ACC112 (cell line): ENCODE results near the gene CA12.
"Not testable (repeated sequence)": the region's sequence is repeated elsewhere in the genome, so short reads cannot be mapped to it uniquely, and the experiment has no call there.

Experiments used
- H2AFZ ChIP-seq: fragments of 200-600 bp; sonication (generic); one replicate; pipeline ENCODE4 v1.6.0; 2017; ENCODE audit warnings: antibody characterized with exemption, low read length; ENCODE audit not compliant: unreplicated experiment
- H3K27ac ChIP-seq: fragments of 200-600 bp; sonication (generic); 2 replicates; pipeline ENCODE4 v1.5.1; 2014; ENCODE audit warnings: low read depth, mild to moderate bottlenecking, antibody characterized with exemption, low read length, moderate library complexity
- H3K27me3 ChIP-seq: fragments of 200-600 bp; sonication (generic); 2 replicates; pipeline ENCODE4 v1.6.1; 2014; ENCODE audit warnings: mild to moderate bottlenecking, antibody characterized with exemption, low read length, moderate library complexity, mixed read lengths; ENCODE audit not compliant: insufficient read depth
- H3K36me3 ChIP-seq: fragments of 200-600 bp; sonication (generic); 2 replicates; pipeline ENCODE4 v1.6.1; 2016; ENCODE audit warnings: mild to moderate bottlenecking, antibody characterized with exemption, low read length, moderate library complexity, mixed read lengths; ENCODE audit not compliant: insufficient read depth
- H3K4me1 ChIP-seq: fragments of 200-600 bp; sonication (generic); one replicate; pipeline ENCODE4 v1.6.1; 2016; ENCODE audit warnings: low read length, mixed read lengths; ENCODE audit not compliant: insufficient read depth, unreplicated experiment, control insufficient read depth
- H3K4me3 ChIP-seq: fragments of 200-600 bp; sonication (generic); 2 replicates; pipeline ENCODE4 v1.5.1; 2014; ENCODE audit warnings: mild to moderate bottlenecking, low read depth, low read length
- H3K79me2 ChIP-seq: fragments of 200-600 bp; sonication (generic); one replicate; pipeline ENCODE4 v1.6.0; 2016; ENCODE audit warnings: low read length; ENCODE audit not compliant: control insufficient read depth, unreplicated experiment, insufficient read depth

The CA12 gene

DNA sequence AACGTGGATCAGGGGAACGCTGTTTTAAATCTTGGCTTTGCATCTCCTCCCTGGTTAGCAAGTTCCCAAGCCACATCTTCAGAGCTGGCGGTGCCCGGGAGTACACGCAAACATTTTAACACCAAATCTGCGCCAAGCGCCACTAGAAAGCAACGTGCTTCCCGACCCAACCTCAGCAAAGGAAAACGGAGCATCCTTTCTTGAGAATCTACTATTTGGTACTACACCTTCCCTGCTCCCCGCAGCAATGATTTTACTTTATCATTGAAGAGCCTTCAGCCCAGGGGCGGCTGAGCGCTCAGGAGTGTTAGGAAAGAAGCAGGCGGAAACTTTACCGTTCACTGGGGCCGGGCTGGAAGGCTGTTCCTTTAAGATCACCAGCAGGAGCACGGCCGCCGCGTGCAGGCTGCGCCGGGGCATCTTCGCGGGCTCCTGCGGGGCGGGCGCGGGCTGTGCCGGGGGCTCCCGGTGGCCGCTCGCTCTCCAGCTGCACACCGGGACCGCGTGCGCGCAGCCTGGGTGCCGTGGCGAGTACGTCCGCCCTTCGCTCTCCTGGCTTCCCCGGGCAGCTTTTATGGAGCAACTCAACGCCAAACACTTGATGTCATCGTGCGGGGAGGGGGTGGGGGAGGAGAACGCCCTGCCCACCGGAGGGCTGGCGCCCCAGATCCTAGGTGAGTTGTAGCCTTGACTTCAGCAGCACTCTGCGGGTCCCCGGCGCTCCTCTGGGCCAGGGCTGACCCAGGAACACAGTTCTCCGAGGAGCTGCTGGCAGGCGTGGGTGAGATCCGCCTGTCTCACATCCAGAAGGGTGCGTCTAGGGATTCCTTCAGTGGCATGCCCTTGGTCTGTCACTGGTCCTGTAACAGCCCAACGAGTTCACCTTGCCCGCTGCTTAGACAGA, at the start of gene CA12:
TSS of gene CA12 (minus strand) at position 546 of the 904 bp plus-strand sequence. CDS start at position 420, 126 bp downstream.
- peaks cover 41% of the 10 kb centered on the region for H3K4me1 ChIP-seq
- H3K36me3 ChIP-seq = no peaks in the 10 kb centered on the region
- H3K27ac ChIP-seq = peak within 1 kb of the TSS; percentile 63
- H3K27me3 ChIP-seq = no peaks in the 10 kb centered on the region
- H3K4me3 ChIP-seq = peak within 1 kb of the TSS; percentile 98
- H3K79me2 ChIP-seq = peaks cover 54% of the 10 kb centered on the region
- H2AFZ ChIP-seq = peak within 1 kb of the TSS; percentile 85

DNA sequence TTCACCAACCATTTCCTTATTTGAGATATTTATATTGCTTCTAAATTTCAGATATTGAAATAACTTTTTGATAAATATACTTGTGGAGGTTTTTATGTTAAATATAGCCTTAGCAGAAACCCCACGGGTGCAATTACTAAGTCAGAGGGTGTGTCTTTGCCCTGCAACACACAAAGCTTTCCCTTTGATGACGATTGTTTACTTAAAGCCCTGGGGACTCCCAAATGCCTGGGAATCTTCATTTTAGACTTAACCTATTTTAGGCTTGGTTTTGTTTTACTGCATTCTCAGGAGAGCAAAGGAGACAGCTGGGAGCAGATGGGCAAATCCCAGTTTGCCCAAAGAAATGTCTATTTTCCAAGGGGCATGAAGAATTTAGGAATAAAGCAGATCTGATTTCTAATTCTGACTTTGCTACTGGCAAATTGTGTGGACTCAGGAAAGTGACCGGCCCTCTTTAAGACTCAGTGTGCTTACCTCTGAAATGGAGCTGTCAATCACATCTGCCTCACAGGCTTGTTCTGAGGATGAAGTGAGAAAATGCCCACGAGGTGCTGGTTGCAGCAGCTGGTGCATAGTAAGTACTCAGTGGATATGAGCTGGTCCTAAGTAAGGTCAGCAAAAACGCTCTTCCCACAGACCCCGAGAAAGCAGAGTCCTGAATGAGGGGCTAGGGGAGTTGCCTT, 49.3 kb upstream of the CA12 start:
- Histone ChIP-seq H2AFZ (no peak overlapping the region), H3K36me3 (no peaks in the 10 kb centered on the region), H3K27me3 (no peaks in the 10 kb centered on the region), H3K27ac (no peak overlapping the region), H3K79me2 (no peaks in the 10 kb centered on the region), H3K4me3 (no peak overlapping the region), H3K4me1 (peaks cover 7% of the 10 kb centered on the region)

DNA sequence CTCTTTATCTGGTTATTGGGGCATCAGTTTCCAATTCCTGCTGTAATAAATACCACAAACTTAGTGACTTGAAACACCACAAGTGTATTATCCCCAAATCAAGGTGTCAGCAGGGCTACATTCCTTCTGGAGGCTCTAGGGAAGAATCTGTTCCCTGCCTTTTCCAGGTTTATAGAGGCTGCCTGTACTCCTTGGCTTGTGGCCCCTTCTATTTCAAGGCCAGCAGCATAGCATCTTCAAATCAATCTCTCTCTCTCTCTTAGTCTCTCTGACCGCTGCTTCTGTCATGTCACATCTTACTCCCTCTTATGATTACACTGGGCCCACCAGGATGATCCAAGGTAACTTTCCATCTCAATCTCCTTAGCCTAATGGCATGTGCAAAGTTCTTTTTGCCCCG, 44.9 kb upstream of the CA12 start:
- Histone ChIP-seq H3K27me3 (no peaks in the 10 kb centered on the region), H3K4me1 (peaks cover 7% of the 10 kb centered on the region), H3K27ac (no peak overlapping the region), H3K36me3 (no peaks in the 10 kb centered on the region), H3K79me2 (no peaks in the 10 kb centered on the region), H2AFZ (no peak overlapping the region), H3K4me3 (no peak overlapping the region)

DNA sequence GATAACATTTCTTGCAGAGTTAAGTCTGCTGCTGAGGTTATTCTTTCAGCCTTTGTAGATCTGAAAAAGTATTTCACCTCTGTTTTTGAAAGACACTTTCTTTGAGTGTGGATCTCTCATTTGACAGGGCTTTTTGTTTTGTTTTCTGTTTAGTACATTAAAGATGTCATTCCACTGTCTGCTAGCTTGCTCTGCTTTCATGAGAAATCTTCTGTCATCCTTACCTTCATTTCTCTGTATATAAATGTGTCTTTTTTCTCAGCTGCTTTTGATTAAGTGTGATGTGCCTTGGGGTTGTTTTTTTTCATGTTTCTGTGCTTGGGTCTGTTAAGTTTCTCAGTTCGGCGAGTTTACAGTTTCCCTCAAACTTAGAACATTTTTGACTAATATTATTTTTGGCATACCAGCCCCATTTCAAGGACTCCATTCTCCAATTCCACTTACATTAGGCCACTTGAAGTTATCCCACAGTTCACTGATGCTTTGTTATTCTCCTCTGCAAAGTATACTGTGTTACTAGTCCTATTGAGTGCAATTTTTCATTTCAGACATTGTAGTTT, 43.9 kb upstream of the CA12 start:
- Histone ChIP-seq H3K27ac (no peak overlapping the region), H3K4me1 (peaks cover 1% of the 10 kb centered on the region), H3K4me3 (no peak overlapping the region), H3K36me3 (no peaks in the 10 kb centered on the region), H3K79me2 (no peaks in the 10 kb centered on the region), H2AFZ (no peak overlapping the region), H3K27me3 (no peaks in the 10 kb centered on the region)

DNA sequence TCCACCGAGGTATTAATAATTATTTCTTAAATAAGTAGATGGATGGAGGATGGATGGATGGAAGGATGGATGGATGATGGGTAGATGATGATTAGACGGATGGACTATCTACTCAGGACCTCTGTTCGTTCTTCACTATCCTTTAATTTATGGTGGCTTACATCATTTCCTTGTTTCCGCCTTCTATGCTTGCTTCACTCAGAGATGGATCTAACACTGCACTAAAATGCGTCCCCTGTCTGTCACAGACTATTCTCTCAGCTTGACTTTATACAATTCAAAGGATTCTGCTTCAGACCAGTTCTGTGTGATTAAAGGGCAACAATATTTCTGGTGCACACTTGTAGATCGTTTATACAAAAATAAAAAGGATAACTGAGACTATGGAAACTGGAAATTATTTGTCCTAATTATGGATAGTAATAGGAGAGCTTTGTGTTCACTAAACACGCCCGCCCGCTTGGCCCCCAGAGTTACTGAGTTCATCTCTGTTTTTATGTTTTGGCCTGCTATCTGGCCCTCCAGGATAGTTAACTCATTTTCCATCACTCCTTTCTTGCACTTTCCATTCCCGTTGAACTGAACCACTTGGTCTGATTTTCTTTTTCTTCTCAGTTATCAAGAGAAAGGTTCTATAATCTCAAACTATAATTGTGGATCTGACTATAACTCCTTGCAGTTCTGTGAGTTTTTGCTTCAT, 41.4 kb upstream of the CA12 start:
- no peak overlapping the region for H3K4me3 ChIP-seq
- H3K27me3 ChIP-seq = no peaks in the 10 kb centered on the region
- H2AFZ ChIP-seq = peak overlapping the region; percentile 10
- no peaks in the 10 kb centered on the region for H3K36me3 ChIP-seq
- H3K4me1 ChIP-seq = no peaks in the 10 kb centered on the region
- H3K79me2 ChIP-seq = no peaks in the 10 kb centered on the region
- no peak overlapping the region for H3K27ac ChIP-seq

DNA sequence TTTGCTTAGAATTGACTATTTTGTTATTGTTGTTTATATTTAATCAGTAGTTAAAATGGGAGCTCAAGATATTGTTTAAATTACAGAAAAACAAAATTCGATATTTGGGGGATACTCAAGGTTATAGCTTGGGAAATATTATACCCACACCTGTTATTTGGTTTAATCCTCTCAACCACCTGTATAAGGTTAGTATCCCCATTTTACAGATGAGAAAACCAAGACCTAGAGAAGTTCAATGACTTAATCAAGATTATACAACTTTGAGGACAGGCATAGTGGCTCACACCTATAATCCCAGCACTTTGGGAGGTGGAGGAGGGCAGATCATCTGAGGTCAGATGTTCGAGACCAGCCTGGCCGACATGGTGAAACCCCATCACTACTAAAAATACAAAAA, 39.8 kb upstream of the CA12 start:
- H3K79me2 ChIP-seq = no peaks in the 10 kb centered on the region
- no peak overlapping the region for H2AFZ ChIP-seq
- H3K36me3 ChIP-seq = no peaks in the 10 kb centered on the region
- no peaks in the 10 kb centered on the region for H3K27me3 ChIP-seq
- no peak overlapping the region for H3K4me3 ChIP-seq
- no peak overlapping the region for H3K27ac ChIP-seq
- no peaks in the 10 kb centered on the region for H3K4me1 ChIP-seq

DNA sequence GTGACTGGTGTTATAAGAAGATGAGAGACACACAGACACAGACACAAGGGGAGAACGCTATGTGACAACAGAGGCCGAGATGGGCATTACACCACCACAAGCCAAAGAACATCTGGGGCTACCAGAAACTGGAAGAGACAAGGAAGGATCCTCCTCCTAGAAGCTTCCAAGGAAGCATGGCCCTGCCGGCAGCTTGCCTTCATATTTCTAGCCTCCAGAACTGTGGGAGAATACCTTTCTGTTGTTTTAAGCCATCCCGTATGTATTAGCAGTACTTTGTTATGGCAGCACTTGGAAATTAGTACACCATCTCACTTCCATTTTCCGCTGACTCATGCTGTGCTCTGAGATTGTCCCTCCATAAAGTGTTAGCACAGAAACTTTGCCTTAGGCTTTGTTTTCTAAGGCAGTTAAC, 38.7 kb upstream of the CA12 start:
- Histone ChIP-seq H3K36me3 (no peaks in the 10 kb centered on the region), H3K4me1 (no peaks in the 10 kb centered on the region), H3K27me3 (no peaks in the 10 kb centered on the region), H3K4me3 (no peak overlapping the region), H3K79me2 (no peaks in the 10 kb centered on the region), H2AFZ (no peak overlapping the region), H3K27ac (no peak overlapping the region)

DNA sequence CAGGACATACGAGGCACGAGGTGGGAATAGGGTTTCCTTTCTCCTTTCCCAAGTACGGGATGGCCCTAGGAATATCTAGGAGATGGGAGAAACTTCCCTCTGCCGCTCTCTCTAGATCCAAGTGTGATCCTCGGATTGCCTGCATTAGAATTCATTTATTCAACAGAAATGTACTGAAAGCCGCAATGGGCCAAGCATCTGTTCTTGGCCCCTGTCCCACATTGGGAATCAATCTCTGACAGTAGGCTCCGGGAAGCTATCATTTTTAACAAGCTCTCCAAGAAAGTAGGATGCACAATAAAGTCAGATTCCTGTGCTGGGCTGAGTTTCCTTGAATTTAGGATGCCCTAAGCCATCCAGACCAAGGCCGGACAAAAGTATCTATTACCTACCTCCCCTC, 37.2 kb upstream of the CA12 start:
- no peaks in the 10 kb centered on the region for H3K27me3 ChIP-seq
- H3K79me2 ChIP-seq = no peaks in the 10 kb centered on the region
- H3K4me3 ChIP-seq = no peak overlapping the region
- H2AFZ ChIP-seq = no peak overlapping the region
- H3K27ac ChIP-seq = no peak overlapping the region
- H3K36me3 ChIP-seq = no peaks in the 10 kb centered on the region
- H3K4me1 ChIP-seq = no peaks in the 10 kb centered on the region

DNA sequence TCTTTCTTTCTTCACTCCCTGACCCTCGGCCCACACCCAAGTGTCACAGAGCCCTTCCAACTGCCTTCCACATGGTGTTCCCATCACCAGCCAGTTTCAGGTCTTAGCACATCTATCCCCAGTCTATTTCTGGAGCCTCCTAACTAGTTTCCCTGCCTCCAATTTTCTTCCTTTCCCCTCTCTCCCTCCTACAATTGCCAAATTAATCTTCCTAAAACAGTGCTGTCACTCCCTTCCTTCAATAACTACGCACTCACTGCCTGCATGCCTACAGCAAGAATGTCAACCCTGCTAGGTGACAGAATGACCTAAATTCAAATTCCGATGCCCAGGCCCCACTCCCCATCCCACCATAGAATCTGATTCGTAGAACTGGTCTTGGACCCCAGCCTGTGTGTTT, 36.1 kb upstream of the CA12 start:
- H2AFZ ChIP-seq = no peak overlapping the region

DNA sequence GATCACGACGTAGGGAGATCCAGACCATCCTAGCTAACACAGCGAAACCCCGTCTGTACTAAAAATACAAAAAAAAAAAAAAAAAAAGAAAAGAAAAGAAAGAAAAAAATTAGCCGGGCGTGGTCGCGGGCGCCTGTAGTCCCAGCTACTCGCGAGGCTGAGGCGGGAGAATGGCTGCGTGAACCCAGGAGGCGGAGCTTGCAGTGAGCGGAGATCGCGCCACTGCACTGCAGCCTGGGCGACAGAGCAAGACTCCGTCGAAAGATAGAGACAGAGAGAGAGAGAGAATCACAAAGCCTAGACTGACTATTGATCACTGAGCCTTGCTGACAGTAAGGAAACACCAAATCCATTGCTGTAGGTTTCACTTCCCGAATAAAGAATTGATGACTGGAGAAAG, 35.6 kb upstream of the CA12 start:
- H3K4me1 ChIP-seq, H3K27me3 ChIP-seq, H3K27ac ChIP-seq, H3K4me3 ChIP-seq, H2AFZ ChIP-seq, H3K36me3 ChIP-seq, H3K79me2 ChIP-seq: not testable (repeated sequence)

More for the DNA sequence above, 36.1 kb upstream of the CA12 start:
- Histone ChIP-seq H3K27me3 (no peaks in the 10 kb centered on the region), H3K36me3 (no peaks in the 10 kb centered on the region), H3K79me2 (no peaks in the 10 kb centered on the region), H3K4me3 (no peak overlapping the region), H3K4me1 (no peaks in the 10 kb centered on the region), H3K27ac (no peak overlapping the region)
